Activated naive CD8-positive, alpha-beta T cell treated with anti-CD3 and anti-CD28 coated beads, Interleukin-2, amount 50 U/mL, for 16 hours (primary cell): ENCODE data around the gene GMDS.

ENCODE experiments used
- DNase-seq: peaks from one replicate; pipeline ENCODE4 v3.0.0-alpha.2; 2020; ENCODE audit warnings: low read depth, low spot score

Gene GMDS

DNA sequence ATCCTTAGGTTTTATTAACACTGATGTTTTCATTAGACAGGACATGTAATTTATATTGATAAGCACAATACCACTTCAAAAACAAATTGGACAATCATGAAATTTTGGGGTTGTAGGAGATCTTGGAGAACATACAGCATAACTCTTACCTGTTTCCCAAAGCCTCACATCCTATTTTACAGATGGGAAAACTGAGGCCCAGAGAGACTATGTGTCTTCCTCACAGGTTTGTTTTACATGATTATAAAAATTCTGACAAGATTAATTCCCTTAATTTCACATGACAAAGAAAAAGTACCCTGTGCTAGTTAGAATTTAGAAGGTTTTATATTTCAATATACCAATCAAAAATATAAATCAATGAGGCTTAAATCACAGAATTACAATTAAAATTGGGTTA, 145.5 kb downstream of the GMDS start:
- no peak for DNase-seq

GRCh38 chr6:2097464-2097863, 147.9 kb downstream of the GMDS start:
- DNase-seq, result no peak

DNA sequence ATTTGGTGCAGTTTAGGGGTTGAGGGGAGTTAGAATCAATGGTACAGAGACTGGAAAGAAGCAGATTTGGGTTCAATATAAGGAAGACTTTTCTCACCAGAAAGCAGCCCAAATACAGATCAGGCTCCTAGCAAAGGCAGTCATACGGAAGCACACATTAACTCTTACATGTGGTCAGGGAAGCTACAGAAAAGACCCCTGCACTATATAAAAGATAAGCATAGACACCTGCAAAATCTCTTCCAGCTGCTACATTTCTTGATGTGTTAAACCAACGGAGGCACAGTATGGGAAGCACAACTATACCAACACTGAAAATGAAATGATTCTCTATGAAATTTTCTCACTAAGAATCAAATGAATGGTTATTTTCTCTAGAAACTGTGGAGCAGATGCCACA, 150.8 kb downstream of the GMDS start:
- DNase-seq, result no peak

DNA sequence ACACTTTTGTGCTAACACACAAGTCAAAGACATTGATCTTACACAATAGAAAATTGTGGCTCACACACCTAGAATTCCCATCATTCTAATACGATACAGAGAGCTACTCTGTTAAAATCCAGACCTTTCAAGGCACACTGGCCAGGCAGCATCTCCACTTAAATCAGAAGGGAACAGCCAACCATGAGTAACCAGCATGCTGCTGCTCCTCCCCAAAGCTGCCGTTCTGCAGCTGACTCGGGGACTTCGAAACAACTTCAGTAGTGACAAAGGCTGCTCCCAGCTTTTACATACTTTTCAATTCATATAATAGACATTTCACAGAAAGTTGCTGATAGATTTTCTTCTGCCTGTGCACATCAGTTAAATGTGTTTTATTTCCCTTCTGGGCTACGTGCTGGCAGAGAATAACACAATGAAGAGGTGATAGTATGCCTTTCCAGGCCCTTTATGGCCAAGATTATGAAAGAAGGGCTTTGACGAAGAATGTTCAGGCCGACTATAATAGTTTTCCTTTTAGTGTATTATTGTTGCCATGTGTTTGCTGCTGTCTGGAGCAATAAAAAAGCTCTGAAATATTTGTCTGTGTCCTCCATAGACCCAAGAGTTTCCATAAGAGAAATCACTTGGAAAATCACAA, 159.0 kb downstream of the GMDS start:
- DNase-seq, result no peak

DNA sequence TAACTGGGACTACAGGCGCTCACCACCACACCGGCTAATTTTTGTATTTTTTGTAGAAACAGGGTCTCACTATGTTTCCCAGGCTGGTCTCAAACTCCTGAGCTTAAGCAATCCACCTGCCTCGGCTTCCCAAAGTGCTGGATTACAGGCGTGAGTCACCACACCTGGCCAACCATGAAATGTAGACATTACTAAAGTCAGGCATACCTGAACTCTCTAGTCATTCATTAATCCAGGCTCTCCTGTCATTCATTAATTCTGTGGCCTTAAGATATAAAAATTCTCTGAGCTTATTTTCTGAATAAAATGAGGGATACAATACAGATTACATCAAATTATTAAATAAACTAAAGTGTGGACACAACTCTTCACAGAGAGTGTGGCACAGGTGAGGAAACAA, 159.7 kb downstream of the GMDS start:
- no peak for DNase-seq

DNA sequence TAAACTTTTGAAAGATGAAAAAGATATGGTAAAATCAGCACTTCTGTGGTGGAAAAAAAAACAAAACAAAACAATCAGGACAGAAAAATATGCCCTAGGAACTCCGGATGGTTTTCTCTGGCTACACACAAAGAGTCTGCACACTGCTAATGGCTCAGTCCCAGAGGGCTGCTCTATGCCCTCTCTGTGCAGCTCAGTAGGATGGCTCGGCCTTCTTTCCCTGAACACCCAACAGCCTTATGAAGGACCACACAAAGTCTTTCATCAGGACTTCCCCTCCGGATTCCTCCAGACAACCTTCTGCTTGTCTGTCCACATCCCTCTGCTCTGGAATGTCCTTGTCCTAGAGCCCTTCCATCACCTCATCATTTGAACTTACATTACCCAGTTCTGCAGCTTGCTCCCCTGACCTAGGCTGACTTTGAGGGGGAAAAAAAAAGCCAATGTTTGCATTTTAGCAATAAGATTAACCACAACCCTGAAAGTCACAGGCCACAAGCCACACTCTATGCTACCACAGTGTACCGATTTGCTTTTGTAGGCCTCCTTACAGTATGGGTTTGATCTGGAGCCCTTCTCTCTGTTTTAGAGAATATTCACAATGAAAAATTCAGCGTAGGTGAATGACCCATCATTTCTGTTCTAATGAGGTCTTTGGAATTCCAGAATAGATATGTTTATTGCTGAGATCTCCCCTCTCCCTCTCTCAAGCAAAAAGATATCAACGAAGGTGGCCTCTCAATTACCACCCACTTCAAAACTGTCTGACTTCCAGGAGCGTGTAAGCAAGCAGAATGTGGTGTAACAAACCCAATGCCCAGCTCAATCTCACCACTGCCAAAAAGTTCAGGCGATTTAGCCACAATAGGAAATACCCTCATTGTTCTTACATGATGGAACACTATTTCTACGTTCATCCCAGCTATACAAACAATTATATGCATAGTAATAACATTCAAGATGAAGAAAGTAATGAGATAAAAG, 164.0 kb downstream of the GMDS start:
- no peak for DNase-seq

DNA sequence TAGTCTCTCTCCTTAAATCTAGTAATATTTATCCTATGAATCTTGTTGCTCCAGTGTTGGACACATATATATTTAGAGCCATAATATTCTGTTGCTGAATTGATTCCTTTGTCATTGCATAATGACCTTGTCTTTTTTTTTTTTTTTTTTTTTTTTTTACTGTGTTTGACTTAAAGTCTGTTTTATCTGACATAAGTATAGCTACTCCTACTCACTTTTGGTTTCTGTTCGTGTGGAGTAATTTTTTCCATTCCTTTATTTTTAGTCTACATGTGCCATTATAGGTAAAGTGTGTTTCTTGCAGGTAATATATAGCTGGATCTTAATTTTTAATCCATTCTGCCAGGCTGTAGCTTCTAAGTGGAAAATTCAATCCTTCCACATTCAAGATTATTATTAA, 166.5 kb downstream of the GMDS start:
- DNase-seq, result no peak

GRCh38 chr6:2077826-2078225, 167.6 kb downstream of the GMDS start:
- no peak for DNase-seq

GRCh38 chr6:2073476-2073875, 171.9 kb downstream of the GMDS start:
- DNase-seq, result no peak

DNA sequence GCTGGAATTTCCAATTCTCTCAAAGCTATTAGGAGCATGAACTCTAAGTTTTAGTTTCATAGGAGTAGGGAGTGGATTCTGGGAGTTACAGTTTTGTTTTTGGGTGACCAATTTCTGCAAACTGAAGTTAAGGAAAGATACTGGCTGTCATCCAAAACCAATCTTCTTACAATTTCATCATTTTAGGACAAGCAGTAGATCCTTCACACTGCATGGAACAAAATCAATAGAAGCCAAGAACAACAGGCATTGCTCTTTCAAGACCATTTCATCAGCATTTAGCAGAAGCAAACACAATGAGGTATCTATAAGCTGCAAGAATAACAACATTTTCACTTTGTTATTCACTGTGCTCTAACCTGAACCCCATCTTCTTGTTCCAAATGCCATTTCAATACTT, 173.0 kb downstream of the GMDS start:
- DNase-seq, result no peak

GRCh38 chr6:2063547-2063946, 181.9 kb downstream of the GMDS start:
- no peak for DNase-seq

GRCh38 chr6:2061880-2062279, 183.5 kb downstream of the GMDS start:
- DNase-seq, result no peak

DNA sequence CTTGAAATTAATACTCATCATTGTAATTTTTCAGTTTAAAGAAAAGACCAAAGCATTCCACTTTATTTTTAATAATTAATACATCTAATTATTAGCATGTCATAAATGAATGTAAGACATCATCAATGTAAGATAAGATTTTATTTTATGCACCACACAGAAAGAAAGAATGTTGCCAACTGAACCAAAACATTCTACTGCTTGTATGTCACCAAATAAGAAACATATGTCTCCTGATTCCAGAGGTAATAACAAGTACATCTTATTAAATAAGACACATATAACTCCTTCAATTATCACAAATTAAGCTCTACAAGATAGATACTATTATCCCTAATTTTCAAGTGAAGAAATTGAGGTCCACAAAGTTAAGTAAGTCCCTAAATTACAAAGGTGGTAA, 189.5 kb downstream of the GMDS start:
- no peak for DNase-seq

- DNase-seq, result no peak
Observed at GRCh38 chr6:2055143-2055542, 190.3 kb downstream of the GMDS start.

GRCh38 chr6:2054516-2055067, 190.8 kb downstream of the GMDS start:
- DNase-seq, result no peak

DNA sequence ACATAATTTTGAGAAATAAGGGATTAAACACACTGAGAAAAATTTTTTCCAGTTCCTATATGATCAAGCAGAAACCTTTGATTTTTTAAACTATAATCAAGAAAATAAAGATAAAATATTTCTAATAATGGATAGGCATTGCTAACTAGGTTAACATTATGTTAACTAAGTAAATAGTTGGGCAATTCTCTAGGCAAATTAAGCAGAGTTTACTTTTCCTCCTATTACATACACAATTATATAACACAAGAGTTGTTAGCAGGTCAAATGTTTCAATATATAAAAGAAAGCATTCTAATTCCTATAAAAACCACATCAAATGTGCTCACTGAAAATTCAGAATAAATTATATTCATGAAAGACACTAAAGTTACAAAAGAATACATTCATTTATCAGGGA, 191.7 kb downstream of the GMDS start:
- DNase-seq, result no peak

DNA sequence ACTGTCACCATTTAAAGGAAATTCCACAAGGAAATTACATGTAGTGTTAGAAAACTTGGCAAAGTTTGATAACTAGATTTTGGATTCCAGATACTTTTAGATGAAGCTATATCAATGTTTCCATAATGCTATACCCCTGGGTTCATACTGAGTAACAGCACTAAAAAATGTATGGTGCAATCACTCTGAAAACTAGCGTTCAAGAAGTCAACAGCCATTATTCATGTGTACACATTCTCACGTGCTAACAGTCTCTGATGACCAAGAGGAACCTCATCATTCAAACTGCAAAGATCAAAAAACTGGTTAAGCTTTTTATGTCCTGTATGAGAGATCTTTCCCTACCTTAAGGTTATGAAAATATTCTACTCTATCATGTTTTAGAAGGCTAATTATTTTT, 197.6 kb downstream of the GMDS start:
- no peak for DNase-seq

- DNase-seq, result no peak
Observed at GRCh38 chr6:2044192-2044591, 201.2 kb downstream of the GMDS start.

DNA sequence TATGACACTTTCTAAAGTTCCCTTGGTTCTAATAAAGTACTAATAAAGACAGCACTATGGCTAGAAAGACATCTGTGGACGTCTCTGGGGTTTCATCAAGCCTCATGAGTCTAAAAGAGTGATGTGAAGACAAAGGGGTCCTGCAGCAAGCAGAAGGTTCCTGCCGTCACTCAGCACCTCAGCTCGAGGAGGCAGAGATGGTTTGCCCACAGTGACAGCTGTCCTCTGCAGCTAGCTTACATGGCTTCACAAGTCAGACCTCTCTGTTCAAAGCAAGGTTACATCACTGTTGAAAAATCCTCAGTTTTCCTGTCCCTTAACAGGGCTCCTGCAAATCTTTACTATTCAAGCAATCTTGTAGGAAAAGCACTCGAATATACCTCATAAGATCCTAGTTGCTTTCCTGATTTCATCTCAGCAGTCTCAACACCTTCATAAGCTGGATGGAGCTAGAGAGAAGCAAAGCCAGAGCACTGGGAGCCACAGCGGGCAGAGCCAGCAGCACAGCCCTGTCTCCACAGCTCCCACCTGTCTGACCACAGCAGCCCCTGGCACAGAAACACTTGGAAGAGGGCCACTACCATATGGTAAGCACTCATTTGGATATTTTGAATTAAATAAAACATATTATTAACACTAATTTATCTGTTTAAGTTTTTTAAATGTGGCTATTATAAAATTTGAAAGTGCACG, 202.3 kb downstream of the GMDS start:
- no peak for DNase-seq

DNA sequence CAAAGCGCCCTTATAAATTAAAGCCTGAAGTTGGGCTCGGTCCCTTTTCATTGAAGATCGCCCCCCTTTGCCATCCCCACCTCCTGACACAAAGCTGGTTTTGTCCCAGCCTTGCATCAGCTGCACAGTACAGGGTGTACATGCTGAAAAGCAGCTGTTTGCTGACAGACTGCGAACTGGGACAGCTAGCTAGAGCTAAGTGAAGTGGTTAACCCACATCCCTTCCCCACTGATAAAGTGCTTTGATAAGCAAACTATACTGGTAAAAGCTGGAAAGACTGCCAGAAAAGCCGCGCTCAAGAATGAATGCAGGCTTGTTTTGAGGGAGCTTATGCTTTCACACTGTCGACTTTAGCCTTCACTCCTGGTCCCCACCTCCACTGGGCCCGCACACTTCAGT, 207.3 kb downstream of the GMDS start:
- no peak for DNase-seq

GRCh38 chr6:2037237-2037926, 208.0 kb downstream of the GMDS start:
- no peak for DNase-seq

GRCh38 chr6:2036710-2037023, 208.7 kb downstream of the GMDS start:
- DNase-seq, result no peak
